C4-2B (cell line): ENCODE measurements around the gene PAXX.

Experiments
- ZFX ChIP-seq: fragments of 450-650 bp; IDR thresholded peaks from 2 replicates; pipeline ENCODE4 v1.6.1; 2017
- TF ChIP-seq, protein P1 (sequence below): fragments of 450-650 bp; conservative IDR thresholded peaks from 2 replicates; pipeline ENCODE4 v1.5.1; 2017; ENCODE audit warnings: mild to moderate bottlenecking

DNA sequence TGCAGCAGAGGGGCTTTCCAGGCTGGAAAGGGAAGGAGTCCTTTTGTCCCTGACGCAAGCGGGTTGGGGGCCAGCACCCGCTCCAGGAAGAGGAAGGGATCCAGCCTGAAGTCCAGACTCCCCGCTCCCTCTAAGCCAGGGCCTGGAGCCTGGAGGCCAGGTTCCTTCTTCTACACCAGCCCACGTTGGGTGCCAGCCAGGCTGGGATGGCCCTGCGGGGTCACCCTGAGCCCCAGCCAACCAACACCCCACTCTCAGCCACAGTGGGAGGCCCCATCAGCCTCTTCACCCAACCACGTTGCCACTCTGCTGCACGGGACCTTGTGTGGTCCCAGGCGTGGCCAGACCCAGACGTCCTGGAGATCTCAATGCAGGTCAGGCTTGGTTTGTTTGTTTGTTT, 40.6 kb downstream of the PAXX start:
- TF ChIP-seq, protein P1, sequence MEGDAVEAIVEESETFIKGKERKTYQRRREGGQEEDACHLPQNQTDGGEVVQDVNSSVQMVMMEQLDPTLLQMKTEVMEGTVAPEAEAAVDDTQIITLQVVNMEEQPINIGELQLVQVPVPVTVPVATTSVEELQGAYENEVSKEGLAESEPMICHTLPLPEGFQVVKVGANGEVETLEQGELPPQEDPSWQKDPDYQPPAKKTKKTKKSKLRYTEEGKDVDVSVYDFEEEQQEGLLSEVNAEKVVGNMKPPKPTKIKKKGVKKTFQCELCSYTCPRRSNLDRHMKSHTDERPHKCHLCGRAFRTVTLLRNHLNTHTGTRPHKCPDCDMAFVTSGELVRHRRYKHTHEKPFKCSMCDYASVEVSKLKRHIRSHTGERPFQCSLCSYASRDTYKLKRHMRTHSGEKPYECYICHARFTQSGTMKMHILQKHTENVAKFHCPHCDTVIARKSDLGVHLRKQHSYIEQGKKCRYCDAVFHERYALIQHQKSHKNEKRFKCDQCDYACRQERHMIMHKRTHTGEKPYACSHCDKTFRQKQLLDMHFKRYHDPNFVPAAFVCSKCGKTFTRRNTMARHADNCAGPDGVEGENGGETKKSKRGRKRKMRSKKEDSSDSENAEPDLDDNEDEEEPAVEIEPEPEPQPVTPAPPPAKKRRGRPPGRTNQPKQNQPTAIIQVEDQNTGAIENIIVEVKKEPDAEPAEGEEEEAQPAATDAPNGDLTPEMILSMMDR, result no peak
- TF ChIP-seq ZFX, result no peak
